ENCODE data around the gene IGF1R. TPM values are rescaled to one million over a fixed set of nuclear protein-coding genes. Genes with fewer than 3 reads are reported as not detected.

The IGF1R gene
- total RNA-seq, 5 donors from 2014 or later (not counting 1 experiment from before 2014, with no cell fraction given): 40.3 to 97.2 (median 79.4) TPM

DNA sequence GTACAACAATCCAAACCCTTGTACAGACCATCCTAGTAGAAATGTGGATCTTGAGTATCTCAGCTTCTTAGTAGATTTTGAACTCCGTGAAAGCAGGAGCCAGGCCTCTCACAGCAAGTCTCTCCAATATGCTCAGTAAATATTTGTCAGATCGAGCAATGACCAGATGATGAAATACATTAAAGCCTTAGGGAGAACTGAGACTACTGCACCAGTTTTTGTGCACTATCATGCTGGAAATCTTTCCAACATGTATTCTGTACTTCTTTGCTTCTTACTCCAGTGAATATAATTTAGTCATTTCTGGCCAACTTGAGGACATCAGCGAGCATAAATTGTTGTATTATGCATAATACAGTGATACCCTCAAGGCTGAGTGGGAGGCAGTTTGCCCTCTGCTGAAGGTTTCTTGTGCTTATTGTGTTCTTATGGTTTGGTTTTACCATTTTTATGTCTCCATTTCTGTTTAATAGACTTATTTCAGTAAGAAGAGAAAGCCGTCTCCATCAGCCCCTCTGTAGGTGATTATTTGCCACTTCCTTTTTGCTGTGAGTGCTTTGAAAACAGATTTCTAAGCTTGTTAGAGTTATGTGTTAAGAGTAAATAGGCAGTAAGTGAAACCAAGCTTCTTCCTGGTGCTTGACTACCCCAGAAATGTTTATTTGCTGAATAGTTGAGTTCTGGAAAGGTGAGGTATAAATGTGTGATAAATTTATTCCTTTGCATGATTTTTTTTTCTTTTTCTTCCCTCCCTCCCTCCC is 212.1 kb downstream of the IGF1R start:
- no peaks in the 10 kb centered on the region for H3K36me3 Mint-ChIP-seq
- peaks cover 47 to 73% (median 72%) of the 10 kb centered on the region in 3 donors for H3K4me1 Mint-ChIP-seq
- ATAC-seq (replicated peaks in 1 of 4) (peak in 3 of 4 experiments; percentile 42 to 64 (median 51)), DNase-seq (peak in 1 of 35 experiments; percentile 27)
- H3K27ac ChIP-seq (ENCODE audit: low read length): peak overlapping the region; percentile 40
- H3K9me3 ChIP-seq: no peaks in the 10 kb centered on the region
- H3K4me3 Mint-ChIP-seq: peak overlapping the region in 2 of 3 donors; percentile 11 to 59
- no peaks in the 10 kb centered on the region for H3K27me3 ChIP-seq (replicated peaks in 1 of 2; ENCODE audit: control insufficient read depth in 2 of 2, extremely low read depth in 1 of 2, insufficient read depth in 2 of 2, low read length in 1 of 2)
- ChIA-PET CTCF (no interaction called here), POLR2A (no interaction called here)
- H3K4me1 ChIP-seq (ENCODE audit: control insufficient read depth in 1 of 2, extremely low read depth in 1 of 2, insufficient read depth in 2 of 2, low read length in 2 of 2): peaks cover 20 to 25% of the 10 kb centered on the region in 2 experiments
- no peaks in the 10 kb centered on the region for H3K27me3 Mint-ChIP-seq
- no peaks in the 10 kb centered on the region for H3K9me3 Mint-ChIP-seq
- no peaks in the 10 kb centered on the region for H3K36me3 ChIP-seq (ENCODE audit: control insufficient read depth in 2 of 2, extremely low read depth in 1 of 2, insufficient read depth in 1 of 2, low read length in 1 of 2)
- 17% methylated on average over 1 of the region's 4 CpGs for WGBS (ENCODE audit: insufficient coverage)
- H3K27ac Mint-ChIP-seq: peak overlapping the region; percentile 91 to 94
- no peak overlapping the region for H3K4me3 ChIP-seq (ENCODE audit: control insufficient read depth in 1 of 2, extremely low read depth in 1 of 2, low read length in 1 of 2)

DNA sequence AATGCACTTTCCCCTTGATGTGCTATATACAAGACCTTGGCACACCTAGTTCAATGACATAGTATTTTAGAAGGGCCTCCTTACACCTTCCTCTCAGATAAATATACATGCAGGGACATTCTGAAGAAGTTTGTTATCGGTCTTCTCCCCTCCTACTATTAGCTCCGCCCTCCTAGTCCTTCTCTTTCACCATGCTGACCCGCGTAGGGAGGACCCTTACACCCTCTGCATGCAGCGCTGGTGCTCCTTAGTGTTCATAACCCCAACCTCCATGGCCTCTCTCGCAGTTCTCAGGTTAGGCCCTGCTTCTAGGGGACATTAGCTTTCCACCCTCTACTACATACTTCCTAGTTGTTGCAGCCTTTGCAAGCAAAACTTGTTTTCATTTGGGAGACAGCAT is 212.8 kb downstream of the IGF1R start:
- H3K4me3 ChIP-seq (ENCODE audit: control insufficient read depth in 1 of 2, extremely low read depth in 1 of 2, low read length in 1 of 2): no peak overlapping the region
- peak overlapping the region; percentile 24 for H3K27ac ChIP-seq (ENCODE audit: low read length)
- Mint-ChIP-seq H3K27ac (peak overlapping the region; percentile 91 to 94), H3K4me3 (peak overlapping the region in 2 of 3 donors; percentile 46 to 59), H3K9me3 (no peaks in the 10 kb centered on the region), H3K4me1 (peaks cover 51 to 77% (median 75%) of the 10 kb centered on the region in 3 donors), H3K27me3 (no peaks in the 10 kb centered on the region), H3K36me3 (no peaks in the 10 kb centered on the region)
- ChIA-PET POLR2A (no interaction called here), CTCF (interaction anchor here (0.7 to 1.0 kb wide), 2 partner anchors 12 to 322 kb away, joined by 3 to 5 read pairs; no protein-coding TSS in a partner anchor)
- no peaks in the 10 kb centered on the region for H3K36me3 ChIP-seq (ENCODE audit: control insufficient read depth in 2 of 2, extremely low read depth in 1 of 2, insufficient read depth in 1 of 2, low read length in 1 of 2)
- no peaks in the 10 kb centered on the region for H3K9me3 ChIP-seq
- no peak for DNase-seq
- 95% methylated on average over 6 of the region's 6 CpGs for WGBS (ENCODE audit: insufficient coverage)
- H3K4me1 ChIP-seq (ENCODE audit: control insufficient read depth in 1 of 2, extremely low read depth in 1 of 2, insufficient read depth in 2 of 2, low read length in 2 of 2): peaks cover 23 to 25% of the 10 kb centered on the region in 2 experiments
- no peaks in the 10 kb centered on the region for H3K27me3 ChIP-seq (replicated peaks in 1 of 2; ENCODE audit: control insufficient read depth in 2 of 2, extremely low read depth in 1 of 2, insufficient read depth in 2 of 2, low read length in 1 of 2)
- ATAC-seq (replicated peaks in 1 of 4): no peak

DNA sequence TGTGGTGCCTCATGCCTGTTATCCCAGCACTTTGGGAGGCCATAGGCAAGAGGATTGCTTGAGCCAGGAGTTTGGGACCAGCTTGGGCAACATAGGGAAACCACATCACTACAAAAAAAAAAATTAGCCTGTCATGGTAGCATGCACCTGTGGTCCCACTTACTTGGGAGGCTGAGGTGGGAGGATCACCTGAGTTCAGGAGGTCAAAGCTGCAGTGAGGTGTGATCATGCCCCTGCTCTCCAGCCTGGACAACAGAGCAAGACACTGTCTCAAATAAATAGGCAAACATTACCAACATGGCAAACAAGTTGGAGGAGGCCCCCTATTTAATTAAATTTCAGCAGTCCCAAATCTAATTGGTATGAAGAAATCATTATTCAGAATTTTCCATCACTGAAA is 215.6 kb downstream of the IGF1R start:
- no peak overlapping the region for H3K27ac ChIP-seq (ENCODE audit: low read length)
- CTCF ChIA-PET: interaction anchor here in 1 of 2 donors (0.6 kb wide), 1 partner anchor 18 kb away, joined by 3 read pairs; no protein-coding TSS in a partner anchor
- DNase-seq (no peak), ATAC-seq (replicated peaks in 1 of 4) (no peak)
- no peak overlapping the region for H3K4me3 ChIP-seq (ENCODE audit: control insufficient read depth in 1 of 2, extremely low read depth in 1 of 2, low read length in 1 of 2)
- H3K27ac Mint-ChIP-seq: no peak overlapping the region
- H3K36me3 Mint-ChIP-seq: no peaks in the 10 kb centered on the region
- H3K36me3 ChIP-seq (ENCODE audit: control insufficient read depth in 2 of 2, extremely low read depth in 1 of 2, insufficient read depth in 1 of 2, low read length in 1 of 2): no peaks in the 10 kb centered on the region
- H3K9me3 Mint-ChIP-seq: no peaks in the 10 kb centered on the region
- peaks cover 19% of the 10 kb centered on the region in 2 experiments for H3K4me1 ChIP-seq (ENCODE audit: control insufficient read depth in 1 of 2, extremely low read depth in 1 of 2, insufficient read depth in 2 of 2, low read length in 2 of 2)
- no peaks in the 10 kb centered on the region for H3K27me3 Mint-ChIP-seq
- peaks cover 50 to 72% (median 71%) of the 10 kb centered on the region in 3 donors for H3K4me1 Mint-ChIP-seq
- POLR2A ChIA-PET: interaction anchor here in 1 of 2 donors (0.6 to 0.7 kb wide), 2 partner anchors 212 to 227 kb away, joined by 3 read pairs; no protein-coding TSS in a partner anchor
- H3K27me3 ChIP-seq (replicated peaks in 1 of 2; ENCODE audit: control insufficient read depth in 2 of 2, extremely low read depth in 1 of 2, insufficient read depth in 2 of 2, low read length in 1 of 2): no peaks in the 10 kb centered on the region
- H3K4me3 Mint-ChIP-seq: no peak overlapping the region
- no peaks in the 10 kb centered on the region for H3K9me3 ChIP-seq

DNA sequence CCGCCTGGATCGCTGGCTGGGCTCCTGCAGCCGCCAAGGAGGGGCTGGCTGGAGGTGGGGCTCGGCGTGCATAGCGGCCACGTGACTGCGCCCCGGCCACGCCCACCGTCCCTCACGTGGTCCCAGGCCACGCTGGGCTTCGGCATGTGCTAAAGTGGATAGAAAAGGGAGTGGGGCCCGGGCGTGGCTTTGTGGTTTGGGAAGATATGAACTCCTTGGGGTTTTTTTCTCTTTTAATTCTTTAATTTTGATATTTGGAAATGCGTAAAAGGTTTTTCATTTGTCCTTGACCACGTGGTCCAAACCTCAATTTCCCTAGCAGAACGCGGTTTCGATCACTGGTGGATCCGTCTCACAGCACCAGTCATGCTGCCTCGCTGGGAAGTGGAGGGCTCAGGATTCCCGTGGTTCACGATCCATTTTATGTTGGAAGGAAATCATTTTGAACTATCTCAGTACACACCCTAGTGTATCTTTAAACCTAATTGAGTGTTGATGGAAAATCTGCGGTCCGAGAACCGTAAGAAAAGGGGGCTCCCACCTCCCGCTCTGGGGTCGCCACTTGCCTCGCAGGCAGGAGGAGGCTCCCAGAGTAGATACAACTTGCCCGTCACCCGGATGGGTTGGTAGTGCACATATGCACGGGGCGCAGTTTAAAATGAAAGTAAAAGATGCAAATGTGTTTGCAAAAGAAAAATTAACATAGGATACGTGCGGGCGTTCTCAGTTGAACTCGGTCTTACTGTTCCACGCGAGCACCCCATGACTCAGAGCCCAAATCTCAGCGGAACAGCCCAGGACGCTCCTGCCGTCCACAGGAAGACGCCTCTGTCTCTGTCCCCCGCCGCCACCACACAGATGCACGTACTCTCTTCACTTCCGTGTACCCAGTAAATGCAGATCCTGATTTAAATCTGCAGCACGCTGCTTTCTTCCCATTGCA is 217.3 kb downstream of the IGF1R start:
- ATAC-seq (replicated peaks in 1 of 4): peak; percentile 83 to 95 (median 92)
- Histone ChIP-seq H3K27me3 (replicated peaks in 1 of 2; ENCODE audit: control insufficient read depth in 2 of 2, extremely low read depth in 1 of 2, insufficient read depth in 2 of 2, low read length in 1 of 2) (no peaks in the 10 kb centered on the region), H3K36me3 (ENCODE audit: control insufficient read depth in 2 of 2, extremely low read depth in 1 of 2, insufficient read depth in 1 of 2, low read length in 1 of 2) (no peaks in the 10 kb centered on the region), H3K4me1 (ENCODE audit: control insufficient read depth in 1 of 2, extremely low read depth in 1 of 2, insufficient read depth in 2 of 2, low read length in 2 of 2) (peaks cover 13 to 14% of the 10 kb centered on the region in 2 experiments), H3K27ac (ENCODE audit: low read length) (peak overlapping the region; percentile 71), H3K9me3 (no peaks in the 10 kb centered on the region), H3K4me3 (ENCODE audit: control insufficient read depth in 1 of 2, extremely low read depth in 1 of 2, low read length in 1 of 2) (peak overlapping the region; percentile 54 to 68)
- peaks cover 44 to 60% (median 57%) of the 10 kb centered on the region in 3 donors for H3K4me1 Mint-ChIP-seq
- WGBS (ENCODE audit: insufficient coverage): 47% methylated on average over 35 of the region's 50 CpGs
- H3K4me3 Mint-ChIP-seq: peak overlapping the region; percentile 83 to 86 (median 86)
- no peaks in the 10 kb centered on the region for H3K9me3 Mint-ChIP-seq
- H3K27ac Mint-ChIP-seq: peak overlapping the region; percentile 91 to 95
- POLR2A ChIA-PET: no interaction called here
- CTCF ChIA-PET: interaction anchor here in 1 of 2 donors (0.6 to 2.4 kb wide), 4 partner anchors 10 to 220 kb away, joined by 3 to 15 read pairs (median 6); no protein-coding TSS in a partner anchor
- no peaks in the 10 kb centered on the region for H3K36me3 Mint-ChIP-seq
- peak; percentile 30 to 86 (median 65) for DNase-seq
- H3K27me3 Mint-ChIP-seq: no peaks in the 10 kb centered on the region

DNA sequence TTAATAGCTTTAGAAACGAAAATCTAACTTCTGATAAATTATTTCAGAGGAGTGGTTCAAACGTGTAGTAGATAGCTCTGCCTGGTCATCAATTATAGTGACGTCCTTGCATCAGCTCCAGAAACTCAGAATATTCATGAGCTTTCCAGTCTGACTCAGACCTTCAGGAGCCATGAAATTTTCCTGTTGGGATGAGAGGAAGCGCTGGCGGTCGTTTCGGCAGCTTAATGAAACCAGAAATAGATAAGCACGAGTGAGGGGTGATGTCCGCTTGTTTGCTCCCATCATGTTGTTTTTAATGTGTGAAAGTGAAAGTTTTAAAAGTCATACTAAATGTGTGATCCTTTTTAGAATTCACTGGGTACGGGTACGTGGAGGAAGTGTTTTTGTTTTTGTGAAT is 218.2 kb downstream of the IGF1R start:
- H3K27ac ChIP-seq (ENCODE audit: low read length): peak overlapping the region; percentile 71
- ChIA-PET CTCF (interaction anchor here in 1 of 2 donors (0.6 to 2.4 kb wide), 4 partner anchors 11 to 221 kb away, joined by 3 to 10 read pairs (median 3); no protein-coding TSS in a partner anchor), POLR2A (no interaction called here)
- peaks cover 8 to 9% of the 10 kb centered on the region in 2 experiments for H3K4me1 ChIP-seq (ENCODE audit: control insufficient read depth in 1 of 2, extremely low read depth in 1 of 2, insufficient read depth in 2 of 2, low read length in 2 of 2)
- peak overlapping the region; percentile 54 to 68 for H3K4me3 ChIP-seq (ENCODE audit: control insufficient read depth in 1 of 2, extremely low read depth in 1 of 2, low read length in 1 of 2)
- no peaks in the 10 kb centered on the region for H3K27me3 ChIP-seq (replicated peaks in 1 of 2; ENCODE audit: control insufficient read depth in 2 of 2, extremely low read depth in 1 of 2, insufficient read depth in 2 of 2, low read length in 1 of 2)
- Mint-ChIP-seq H3K27me3 (no peaks in the 10 kb centered on the region), H3K4me3 (peak overlapping the region; percentile 83 to 86 (median 86)), H3K9me3 (peaks cover 0 to 4% (median 0%) of the 10 kb centered on the region in 3 donors), H3K4me1 (peaks cover 44 to 51% (median 51%) of the 10 kb centered on the region in 3 donors), H3K27ac (peak overlapping the region; percentile 91 to 95), H3K36me3 (no peaks in the 10 kb centered on the region)
- ATAC-seq (replicated peaks in 1 of 4): no peak
- DNase-seq: peak in 1 of 35 experiments; percentile 15
- H3K9me3 ChIP-seq: no peaks in the 10 kb centered on the region
- 43% methylated on average over 7 of the region's 11 CpGs for WGBS (ENCODE audit: insufficient coverage)
- no peaks in the 10 kb centered on the region for H3K36me3 ChIP-seq (ENCODE audit: control insufficient read depth in 2 of 2, extremely low read depth in 1 of 2, insufficient read depth in 1 of 2, low read length in 1 of 2)

DNA sequence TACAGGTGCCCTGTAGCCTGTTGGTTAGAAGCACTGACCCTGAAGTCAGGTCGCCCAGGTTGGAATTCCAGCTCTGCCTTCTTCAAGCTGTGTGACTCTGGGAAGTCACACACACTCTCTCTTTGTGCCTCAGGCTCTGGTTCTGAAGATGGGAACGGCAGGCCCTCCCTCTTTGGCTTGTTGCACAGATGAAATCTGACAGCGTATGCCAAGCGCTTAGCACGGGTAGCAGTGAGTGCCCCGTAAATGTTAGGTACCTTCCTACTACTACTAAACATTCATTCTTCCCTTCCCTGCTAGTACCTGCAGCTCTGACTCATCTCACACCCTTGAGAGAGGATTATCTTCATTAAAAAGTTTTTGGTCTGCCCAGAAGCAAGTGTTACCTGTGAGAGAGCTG is 220.2 kb downstream of the IGF1R start:
- Mint-ChIP-seq H3K27ac (no peak overlapping the region), H3K4me3 (no peak overlapping the region), H3K9me3 (peaks cover 0 to 4% (median 0%) of the 10 kb centered on the region in 3 donors), H3K36me3 (no peaks in the 10 kb centered on the region), H3K4me1 (peaks cover 45 to 58% (median 49%) of the 10 kb centered on the region in 3 donors), H3K27me3 (peaks cover 0 to 2% of the 10 kb centered on the region in 2 donors)
- DNase-seq (no peak), ATAC-seq (replicated peaks in 1 of 4) (no peak)
- no peaks in the 10 kb centered on the region for H3K36me3 ChIP-seq (ENCODE audit: control insufficient read depth in 2 of 2, extremely low read depth in 1 of 2, insufficient read depth in 1 of 2, low read length in 1 of 2)
- WGBS (ENCODE audit: insufficient coverage): 94% methylated on average over 5 of the region's 6 CpGs
- peaks cover 3 to 8% of the 10 kb centered on the region in 2 experiments for H3K4me1 ChIP-seq (ENCODE audit: control insufficient read depth in 1 of 2, extremely low read depth in 1 of 2, insufficient read depth in 2 of 2, low read length in 2 of 2)
- H3K27me3 ChIP-seq (replicated peaks in 1 of 2; ENCODE audit: control insufficient read depth in 2 of 2, extremely low read depth in 1 of 2, insufficient read depth in 2 of 2, low read length in 1 of 2): no peaks in the 10 kb centered on the region
- no peaks in the 10 kb centered on the region for H3K9me3 ChIP-seq
- H3K27ac ChIP-seq (ENCODE audit: low read length): no peak overlapping the region
- POLR2A ChIA-PET: interaction anchor here in 1 of 2 donors (0.6 kb wide), 1 partner anchor 303 kb away, joined by 4 read pairs; no protein-coding TSS in a partner anchor
- H3K4me3 ChIP-seq (ENCODE audit: control insufficient read depth in 1 of 2, extremely low read depth in 1 of 2, low read length in 1 of 2): no peak overlapping the region
- CTCF ChIA-PET: interaction anchor here in 1 of 2 donors (0.6 kb wide), 1 partner anchor 210 kb away, joined by 4 read pairs; no protein-coding TSS in a partner anchor
